Osteocyte (in vitro differentiated cells): ENCODE results near the gene CNNM2. TPM values are rescaled to one million over a fixed set of nuclear protein-coding genes. Genes with fewer than 3 reads are reported as not detected.

Source experiments
- DNase-seq: peaks from one replicate; pipeline ENCODE4 v3.0.0; 2021; ENCODE audit warnings: mixed read lengths; ENCODE audit not compliant: unreplicated experiment; ENCODE audit errors: extremely low spot score
- H3K27ac Mint-ChIP-seq: one replicate; pipeline ENCODE4 v1.8.0; 2021; ENCODE audit warnings: mild to moderate bottlenecking, mixed read lengths; ENCODE audit not compliant: unreplicated experiment
- H3K27me3 Mint-ChIP-seq: one replicate; pipeline ENCODE4 v1.8.0; 2021; ENCODE audit warnings: mixed read lengths; ENCODE audit not compliant: unreplicated experiment
- H3K36me3 Mint-ChIP-seq: one replicate; pipeline ENCODE4 v1.8.0; 2021; ENCODE audit warnings: mixed read lengths; ENCODE audit not compliant: unreplicated experiment
- H3K4me1 Mint-ChIP-seq: one replicate; pipeline ENCODE4 v1.8.0; 2021; ENCODE audit warnings: mixed read lengths; ENCODE audit not compliant: unreplicated experiment
- H3K4me3 Mint-ChIP-seq: one replicate; pipeline ENCODE4 v1.8.0; 2021; ENCODE audit warnings: mild to moderate bottlenecking, moderate library complexity, mixed read lengths; ENCODE audit not compliant: unreplicated experiment
- H3K9me3 Mint-ChIP-seq: one replicate; pipeline ENCODE4 v1.8.0; 2021; ENCODE audit warnings: mixed read lengths; ENCODE audit not compliant: unreplicated experiment
- total RNA-seq: library from RNA; stranded (reverse); gene quantifications from 2 replicates; pipeline ENCODE4 v1.2.1, GENCODE V29; 2021
- TF ChIP-seq, protein P1 (sequence below): fragments of 200-600 bp; sonication (generic); IDR thresholded peaks from 2 replicates; pipeline ENCODE4 v1.5.0; 2021; ENCODE audit warnings: antibody characterized with exemption, mild to moderate bottlenecking, moderate library complexity

Gene CNNM2
- total RNA-seq, 1 donor from 2014 or later = 11.7 TPM

GRCh38 chr10:103067484-103067883, 149.4 kb downstream of the CNNM2 start:
- no peaks in the 10 kb centered on the region for H3K9me3 Mint-ChIP-seq
- H3K27ac Mint-ChIP-seq = no peak overlapping the region
- no peak for DNase-seq
- H3K4me3 Mint-ChIP-seq = no peak overlapping the region
- H3K36me3 Mint-ChIP-seq = no peaks in the 10 kb centered on the region
- no peaks in the 10 kb centered on the region for H3K27me3 Mint-ChIP-seq
- TF ChIP-seq, protein P1, sequence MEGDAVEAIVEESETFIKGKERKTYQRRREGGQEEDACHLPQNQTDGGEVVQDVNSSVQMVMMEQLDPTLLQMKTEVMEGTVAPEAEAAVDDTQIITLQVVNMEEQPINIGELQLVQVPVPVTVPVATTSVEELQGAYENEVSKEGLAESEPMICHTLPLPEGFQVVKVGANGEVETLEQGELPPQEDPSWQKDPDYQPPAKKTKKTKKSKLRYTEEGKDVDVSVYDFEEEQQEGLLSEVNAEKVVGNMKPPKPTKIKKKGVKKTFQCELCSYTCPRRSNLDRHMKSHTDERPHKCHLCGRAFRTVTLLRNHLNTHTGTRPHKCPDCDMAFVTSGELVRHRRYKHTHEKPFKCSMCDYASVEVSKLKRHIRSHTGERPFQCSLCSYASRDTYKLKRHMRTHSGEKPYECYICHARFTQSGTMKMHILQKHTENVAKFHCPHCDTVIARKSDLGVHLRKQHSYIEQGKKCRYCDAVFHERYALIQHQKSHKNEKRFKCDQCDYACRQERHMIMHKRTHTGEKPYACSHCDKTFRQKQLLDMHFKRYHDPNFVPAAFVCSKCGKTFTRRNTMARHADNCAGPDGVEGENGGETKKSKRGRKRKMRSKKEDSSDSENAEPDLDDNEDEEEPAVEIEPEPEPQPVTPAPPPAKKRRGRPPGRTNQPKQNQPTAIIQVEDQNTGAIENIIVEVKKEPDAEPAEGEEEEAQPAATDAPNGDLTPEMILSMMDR = no peak
- no peaks in the 10 kb centered on the region for H3K4me1 Mint-ChIP-seq

- Mint-ChIP-seq H3K36me3 (no peaks in the 10 kb centered on the region), H3K9me3 (no peaks in the 10 kb centered on the region), H3K27ac (no peak overlapping the region), H3K27me3 (no peaks in the 10 kb centered on the region), H3K4me1 (no peaks in the 10 kb centered on the region), H3K4me3 (no peak overlapping the region)
- TF ChIP-seq, protein P1 = no peak
- DNase-seq = no peak
These were observed 149.9 kb downstream of the CNNM2 start for GRCh38 chr10:103067956-103068355.

DNA sequence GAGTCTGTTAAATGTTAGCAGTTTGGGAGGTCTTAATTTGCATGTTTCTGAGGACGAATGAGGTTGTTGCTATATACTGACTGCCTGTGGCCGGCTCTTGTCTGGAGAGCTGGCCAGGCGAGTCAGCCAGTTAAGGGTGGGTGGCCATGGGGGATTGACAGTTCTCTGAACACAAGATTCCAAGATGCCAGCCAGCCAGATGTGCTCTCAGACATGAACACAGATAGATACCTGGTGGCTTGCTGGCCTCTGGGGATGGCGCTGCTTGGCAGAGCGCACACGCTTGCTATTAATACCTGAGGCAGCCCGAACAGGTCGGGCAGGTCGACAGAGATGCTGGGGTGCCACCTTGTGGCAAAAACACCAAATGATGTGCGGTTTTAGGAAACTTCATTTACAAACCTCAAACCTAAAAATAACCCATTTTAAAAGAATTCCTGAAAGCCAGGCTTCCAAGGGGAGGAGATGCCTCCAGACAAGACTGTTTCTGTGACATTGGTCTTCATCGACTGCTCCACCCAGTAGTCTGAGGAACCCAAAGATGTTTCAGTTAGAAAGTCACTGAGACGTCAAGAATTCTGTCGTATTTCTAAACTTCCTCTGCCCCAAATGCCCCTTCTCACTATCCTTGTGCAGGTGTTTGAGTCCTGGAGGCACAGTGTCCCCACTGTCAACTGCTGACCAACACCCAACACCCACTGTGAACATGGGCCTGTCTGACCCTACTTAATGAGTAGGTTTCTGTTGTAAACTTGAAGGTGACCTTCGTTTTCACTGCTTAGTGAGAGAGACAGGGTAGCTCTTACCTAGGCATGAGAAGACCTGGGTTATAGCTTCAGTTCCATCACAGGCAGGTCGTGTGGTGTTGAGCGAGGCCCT, 151.6 kb downstream of the CNNM2 start:
- no peak for DNase-seq
- Mint-ChIP-seq H3K9me3 (no peaks in the 10 kb centered on the region), H3K27me3 (no peaks in the 10 kb centered on the region), H3K4me3 (no peak overlapping the region), H3K4me1 (no peaks in the 10 kb centered on the region), H3K27ac (no peak overlapping the region), H3K36me3 (no peaks in the 10 kb centered on the region)
- TF ChIP-seq, protein P1 = peak; percentile 82

DNA sequence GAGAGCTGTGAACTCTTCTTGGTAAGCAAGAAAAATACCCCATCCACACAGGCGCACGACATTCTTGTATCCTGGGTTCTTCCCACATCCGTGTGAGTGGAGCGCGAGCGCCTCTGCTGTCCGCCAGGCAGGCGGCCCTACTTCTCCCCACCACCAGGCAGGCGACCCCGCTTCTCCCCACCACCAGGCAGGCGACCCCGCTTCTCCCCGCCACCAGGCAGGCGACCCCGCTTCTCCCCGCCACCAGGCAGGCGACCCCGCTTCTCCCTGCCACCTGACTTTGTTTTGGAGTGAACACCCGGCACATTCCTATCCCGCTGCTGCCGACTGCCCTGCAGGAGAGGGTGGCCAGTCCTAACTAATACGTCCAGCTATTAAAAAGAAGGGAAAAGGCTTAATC, 154.2 kb downstream of the CNNM2 start:
- Mint-ChIP-seq H3K9me3 (no peaks in the 10 kb centered on the region), H3K36me3 (peaks cover 10% of the 10 kb centered on the region), H3K4me1 (no peaks in the 10 kb centered on the region), H3K4me3 (no peak overlapping the region), H3K27me3 (no peaks in the 10 kb centered on the region), H3K27ac (no peak overlapping the region)
- TF ChIP-seq, protein P1 = no peak
- DNase-seq = no peak

DNA sequence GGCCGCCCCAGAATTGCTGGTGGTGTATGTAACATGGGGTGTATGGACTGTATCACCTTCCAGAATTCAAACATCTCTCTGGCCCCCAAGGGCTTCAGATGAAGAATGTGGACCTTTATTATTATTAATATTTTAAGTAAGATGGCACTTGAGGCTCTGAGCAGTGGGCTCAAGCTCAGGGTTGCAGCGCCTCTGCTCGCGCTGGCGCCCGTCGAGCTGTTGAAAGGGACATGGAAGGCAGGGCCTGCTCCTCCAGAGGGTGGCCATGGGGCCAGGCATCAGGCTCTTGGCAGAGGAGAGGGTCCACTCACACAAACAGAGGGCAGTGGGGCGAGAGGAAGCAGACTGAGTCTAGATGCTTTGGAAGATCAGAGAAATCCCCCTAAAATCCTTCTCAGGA, 154.8 kb downstream of the CNNM2 start:
- peaks cover 15% of the 10 kb centered on the region for H3K36me3 Mint-ChIP-seq
- no peak for DNase-seq
- H3K9me3 Mint-ChIP-seq = no peaks in the 10 kb centered on the region
- H3K4me1 Mint-ChIP-seq = no peaks in the 10 kb centered on the region
- no peaks in the 10 kb centered on the region for H3K27me3 Mint-ChIP-seq
- no peak overlapping the region for H3K27ac Mint-ChIP-seq
- TF ChIP-seq, protein P1 = no peak
- H3K4me3 Mint-ChIP-seq = no peak overlapping the region
